ENCODE measurements around the gene SOD1. TPM values are rescaled to one million over a fixed set of nuclear protein-coding genes. Genes with fewer than 3 reads are reported as not detected.

Gene SOD1
- total RNA-seq, 1 donor from 2014 or later = 145 TPM

GRCh38 chr21:31671146-31671716 lies 11.7 kb downstream of the SOD1 start:
- no peak for TF ChIP-seq CTCF (IDR thresholded peaks at IDR 0.05; ENCODE audit: unreplicated experiment)
- DNase-seq (ENCODE audit: low spot score) = no peak
- Mint-ChIP-seq H3K4me3 (ENCODE audit: unreplicated experiment) (peak overlapping the region; percentile 12), H3K27me3 (ENCODE audit: unreplicated experiment) (no peaks in the 10 kb centered on the region), H3K4me1 (ENCODE audit: unreplicated experiment) (peaks cover 36% of the 10 kb centered on the region), H3K27ac (ENCODE audit: unreplicated experiment) (peak overlapping the region; percentile 38), H3K9me3 (ENCODE audit: unreplicated experiment) (no peaks in the 10 kb centered on the region), H3K36me3 (ENCODE audit: low read depth, unreplicated experiment) (peaks cover 16% of the 10 kb centered on the region)

GRCh38 chr21:31671931-31672330 lies 12.4 kb downstream of the SOD1 start:
- Mint-ChIP-seq H3K4me1 (ENCODE audit: unreplicated experiment) (peaks cover 29% of the 10 kb centered on the region), H3K9me3 (ENCODE audit: unreplicated experiment) (no peaks in the 10 kb centered on the region), H3K27me3 (ENCODE audit: unreplicated experiment) (no peaks in the 10 kb centered on the region), H3K36me3 (ENCODE audit: low read depth, unreplicated experiment) (peaks cover 13% of the 10 kb centered on the region), H3K4me3 (ENCODE audit: unreplicated experiment) (no peak overlapping the region), H3K27ac (ENCODE audit: unreplicated experiment) (no peak overlapping the region)
- DNase-seq (ENCODE audit: low spot score) = no peak
- no peak for TF ChIP-seq CTCF (IDR thresholded peaks at IDR 0.05; ENCODE audit: unreplicated experiment)

GRCh38 chr21:31673321-31673912 lies 13.9 kb downstream of the SOD1 start:
- no peak for TF ChIP-seq CTCF (IDR thresholded peaks at IDR 0.05; ENCODE audit: unreplicated experiment)
- Mint-ChIP-seq H3K4me3 (ENCODE audit: unreplicated experiment) (no peak overlapping the region), H3K9me3 (ENCODE audit: unreplicated experiment) (no peaks in the 10 kb centered on the region), H3K4me1 (ENCODE audit: unreplicated experiment) (peaks cover 21% of the 10 kb centered on the region), H3K36me3 (ENCODE audit: low read depth, unreplicated experiment) (peaks cover 10% of the 10 kb centered on the region), H3K27ac (ENCODE audit: unreplicated experiment) (no peak overlapping the region), H3K27me3 (ENCODE audit: unreplicated experiment) (no peaks in the 10 kb centered on the region)
- no peak for DNase-seq (ENCODE audit: low spot score)

- Mint-ChIP-seq H3K4me1 (ENCODE audit: unreplicated experiment) (peaks cover 8% of the 10 kb centered on the region), H3K27ac (ENCODE audit: unreplicated experiment) (no peak overlapping the region), H3K9me3 (ENCODE audit: unreplicated experiment) (no peaks in the 10 kb centered on the region), H3K27me3 (ENCODE audit: unreplicated experiment) (no peaks in the 10 kb centered on the region), H3K36me3 (ENCODE audit: low read depth, unreplicated experiment) (peaks cover 6% of the 10 kb centered on the region), H3K4me3 (ENCODE audit: unreplicated experiment) (no peak overlapping the region)
- no peak for TF ChIP-seq CTCF (IDR thresholded peaks at IDR 0.05; ENCODE audit: unreplicated experiment)
- DNase-seq (ENCODE audit: low spot score) = no peak
These were observed 15.8 kb downstream of the SOD1 start for GRCh38 chr21:31675318-31675717.

- TF ChIP-seq CTCF (IDR thresholded peaks at IDR 0.05; ENCODE audit: unreplicated experiment) = no peak
- H3K27ac Mint-ChIP-seq (ENCODE audit: unreplicated experiment) = no peak overlapping the region
- H3K27me3 Mint-ChIP-seq (ENCODE audit: unreplicated experiment) = no peaks in the 10 kb centered on the region
- no peaks in the 10 kb centered on the region for H3K9me3 Mint-ChIP-seq (ENCODE audit: unreplicated experiment)
- no peak for DNase-seq (ENCODE audit: low spot score)
- peaks cover 6% of the 10 kb centered on the region for H3K36me3 Mint-ChIP-seq (ENCODE audit: low read depth, unreplicated experiment)
- peaks cover 5% of the 10 kb centered on the region for H3K4me1 Mint-ChIP-seq (ENCODE audit: unreplicated experiment)
- H3K4me3 Mint-ChIP-seq (ENCODE audit: unreplicated experiment) = no peak overlapping the region
These were observed 16.5 kb downstream of the SOD1 start for GRCh38 chr21:31675960-31676359.
